RWPE2 (cell line): ENCODE results near the gene ADAM11.

ENCODE experiments used
- ATAC-seq: fragments of 200-7000 bp; cut with Tn5 transposase; 3 replicates; pipeline ENCODE4 v1.9.1; 2021; ENCODE audit warnings: low read depth
- DNase-seq: peaks from one replicate; pipeline ENCODE4 v3.0.0-alpha.2; 2020; ENCODE audit warnings: low spot score
- H3K27ac ChIP-seq: fragments of 450-650 bp; 2 replicates; pipeline ENCODE4 v1.5.1; 2017; ENCODE audit warnings: mild to moderate bottlenecking; ENCODE audit not compliant: poor library complexity, severe bottlenecking
- H3K27me3 ChIP-seq: fragments of 250-450 bp; sonication (Bioruptor Pico); 2 replicates; pipeline ENCODE4 v1.5.1; 2021; ENCODE audit warnings: mild to moderate bottlenecking, moderate library complexity; ENCODE audit not compliant: insufficient read depth, poor library complexity, severe bottlenecking
- H3K36me3 ChIP-seq: fragments of 250-450 bp; sonication (Bioruptor Pico); 2 replicates; pipeline ENCODE4 v1.5.1; 2020; ENCODE audit warnings: low read depth, mild to moderate bottlenecking, moderate library complexity
- H3K4me1 ChIP-seq: fragments of 250-450 bp; sonication (Bioruptor Pico); 2 replicates; pipeline ENCODE4 v1.5.1; 2021; ENCODE audit warnings: mild to moderate bottlenecking, moderate library complexity; ENCODE audit not compliant: insufficient read depth, poor library complexity, severe bottlenecking
- H3K4me3 ChIP-seq: fragments of 250-450 bp; sonication (Bioruptor Pico); 2 replicates; pipeline ENCODE4 v1.5.1; 2021; ENCODE audit warnings: mild to moderate bottlenecking, moderate library complexity; ENCODE audit not compliant: severe bottlenecking
- H3K9me3 ChIP-seq: fragments of 250-450 bp; sonication (Bioruptor Pico); 2 replicates; pipeline ENCODE4 v1.5.1; 2021; ENCODE audit warnings: mild to moderate bottlenecking, moderate library complexity; ENCODE audit not compliant: severe bottlenecking
- TF ChIP-seq, protein P1 (sequence below): fragments of 450-650 bp; IDR thresholded peaks from one replicate; pipeline ENCODE4 v1.5.1; 2017; ENCODE audit warnings: mild to moderate bottlenecking, moderate library complexity; ENCODE audit not compliant: poor library complexity, severe bottlenecking

Gene ADAM11

GRCh38 chr17:44769230-44769629 lies 10.4 kb downstream of the ADAM11 start:
- H3K36me3 ChIP-seq, result no peaks in the 10 kb centered on the region
- H3K4me1 ChIP-seq, result no peaks in the 10 kb centered on the region
- TF ChIP-seq, protein P1, sequence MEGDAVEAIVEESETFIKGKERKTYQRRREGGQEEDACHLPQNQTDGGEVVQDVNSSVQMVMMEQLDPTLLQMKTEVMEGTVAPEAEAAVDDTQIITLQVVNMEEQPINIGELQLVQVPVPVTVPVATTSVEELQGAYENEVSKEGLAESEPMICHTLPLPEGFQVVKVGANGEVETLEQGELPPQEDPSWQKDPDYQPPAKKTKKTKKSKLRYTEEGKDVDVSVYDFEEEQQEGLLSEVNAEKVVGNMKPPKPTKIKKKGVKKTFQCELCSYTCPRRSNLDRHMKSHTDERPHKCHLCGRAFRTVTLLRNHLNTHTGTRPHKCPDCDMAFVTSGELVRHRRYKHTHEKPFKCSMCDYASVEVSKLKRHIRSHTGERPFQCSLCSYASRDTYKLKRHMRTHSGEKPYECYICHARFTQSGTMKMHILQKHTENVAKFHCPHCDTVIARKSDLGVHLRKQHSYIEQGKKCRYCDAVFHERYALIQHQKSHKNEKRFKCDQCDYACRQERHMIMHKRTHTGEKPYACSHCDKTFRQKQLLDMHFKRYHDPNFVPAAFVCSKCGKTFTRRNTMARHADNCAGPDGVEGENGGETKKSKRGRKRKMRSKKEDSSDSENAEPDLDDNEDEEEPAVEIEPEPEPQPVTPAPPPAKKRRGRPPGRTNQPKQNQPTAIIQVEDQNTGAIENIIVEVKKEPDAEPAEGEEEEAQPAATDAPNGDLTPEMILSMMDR, result no peak
- H3K27ac ChIP-seq, result no peak overlapping the region
- no peaks in the 10 kb centered on the region for H3K9me3 ChIP-seq
- no peak overlapping the region for H3K4me3 ChIP-seq
- DNase-seq (no peak), ATAC-seq (no peak)
- no peaks in the 10 kb centered on the region for H3K27me3 ChIP-seq

- no peaks in the 10 kb centered on the region for H3K9me3 ChIP-seq
- no peaks in the 10 kb centered on the region for H3K27me3 ChIP-seq
- H3K4me1 ChIP-seq, result no peaks in the 10 kb centered on the region
- no peaks in the 10 kb centered on the region for H3K36me3 ChIP-seq
- no peak overlapping the region for H3K27ac ChIP-seq
- TF ChIP-seq, protein P1, result no peak
- DNase-seq (no peak), ATAC-seq (no peak)
- H3K4me3 ChIP-seq, result no peak overlapping the region
Observed at GRCh38 chr17:44769647-44770084, 10.9 kb downstream of the ADAM11 start.

- no peak overlapping the region for H3K4me3 ChIP-seq
- H3K27me3 ChIP-seq, result no peaks in the 10 kb centered on the region
- no peaks in the 10 kb centered on the region for H3K4me1 ChIP-seq
- TF ChIP-seq, protein P1, result no peak
- H3K36me3 ChIP-seq, result no peaks in the 10 kb centered on the region
- ATAC-seq, result no peak
- no peak for DNase-seq
- no peaks in the 10 kb centered on the region for H3K9me3 ChIP-seq
- no peak overlapping the region for H3K27ac ChIP-seq
Observed at GRCh38 chr17:44770166-44770925, 11.6 kb downstream of the ADAM11 start.

- Histone ChIP-seq H3K9me3 (no peaks in the 10 kb centered on the region), H3K4me1 (no peaks in the 10 kb centered on the region), H3K4me3 (no peak overlapping the region), H3K27ac (no peak overlapping the region), H3K27me3 (no peaks in the 10 kb centered on the region), H3K36me3 (no peaks in the 10 kb centered on the region)
- ATAC-seq (no peak), DNase-seq (no peak)
- TF ChIP-seq, protein P1, result no peak
Observed at GRCh38 chr17:44772308-44773045, 13.7 kb downstream of the ADAM11 start.
